Gastroesophageal sphincter (tissue), 4 donors: Measurements from ENCODE around the gene RNF44. TPM values are rescaled to one million over a fixed set of nuclear protein-coding genes. Genes with fewer than 3 reads are reported as not detected.

ENCODE experiments used
- ATAC-seq: fragments of 150-250 bp; one replicate; pipeline ENCODE4 v1.9.1; 2016; ENCODE audit warnings: mild to moderate bottlenecking, moderate library complexity
- H3K27ac ChIP-seq, 4 donors: fragments of 200-600 bp; sonication (generic) in 3 of 4; 1 replicate in 3 of 4; 2 replicates in 1 of 4; pipeline ENCODE4 v1.5.1; 2016 to 2019
- H3K27me3 ChIP-seq: fragments of 200-600 bp; sonication (generic); one replicate; pipeline ENCODE4 v1.5.1; 2019
- H3K36me3 ChIP-seq, 2 donors: fragments of 200-600 bp; sonication (generic); one replicate each; pipeline ENCODE4 v1.5.1; 2019; ENCODE audit warnings: control low read depth in 1 of 2
- H3K4me1 ChIP-seq, 3 donors: fragments of 200-600 bp; sonication (generic); 1 replicate in 2 of 3; 2 replicates in 1 of 3; pipeline ENCODE4 v1.5.1; 2016 to 2019; ENCODE audit warnings: control low read depth in 2 of 3
- H3K4me3 ChIP-seq, 2 donors: fragments of 200-600 bp; sonication (generic); one replicate each; pipeline ENCODE4 v1.5.1; 2019; ENCODE audit warnings: mild to moderate bottlenecking in 1 of 2, moderate library complexity in 1 of 2
- H3K9me3 ChIP-seq, 3 donors: fragments of 200-600 bp; sonication (generic); one replicate each; pipeline ENCODE4 v1.5.1; 2017 to 2019; ENCODE audit warnings: control low read depth in 2 of 3
- CTCF ChIP-seq, 4 experiments: fragments of 200-600 bp in 2 of 4; fragments of 450-650 bp in 2 of 4; sonication (generic) in 1 of 4; IDR thresholded peaks; one replicate each; pipeline ENCODE4 v1.5.1; 2017 to 2019; ENCODE audit warnings: antibody characterized with exemption in 4 of 4, mild to moderate bottlenecking in 2 of 4, moderate library complexity in 2 of 4
- EP300 ChIP-seq: sonication (generic); formaldehyde crosslinking; IDR thresholded peaks from one replicate; pipeline ENCODE4 v1.6.1; 2017; ENCODE audit warnings: antibody characterized with exemption, mild to moderate bottlenecking
- POLR2A ChIP-seq, 2 donors: fragments of 450-650 bp; IDR thresholded peaks; one replicate each; pipeline ENCODE4 v1.6.1; 2017; ENCODE audit warnings: antibody characterized with exemption in 2 of 2, mild to moderate bottlenecking in 2 of 2, moderate library complexity in 1 of 2
- POLR2AphosphoS5 ChIP-seq: sonication (generic); formaldehyde crosslinking; IDR thresholded peaks from one replicate; pipeline ENCODE4 v1.6.1; 2017; ENCODE audit warnings: antibody characterized with exemption
- WGBS, 2 donors: methylation state at CpG; one replicate each; pipeline ENCODE4 v1.1.5; 2018; ENCODE audit warnings: low coverage in 1 of 2; 5-methylcytosine and 5-hydroxymethylcytosine counted together
- total RNA-seq, 4 donors: library from RNA; depleted of rRNA; stranded (reverse); fragments of >200 nt; gene quantifications; one replicate each; pipeline ENCODE4 v1.1.0, GENCODE V29; 2016

Gene RNF44
- total RNA-seq, 4 donors from 2014 or later = 8.9 to 15.9 (median 12.4) TPM

- H3K4me3 ChIP-seq = no peak overlapping the region
- 82 to 83% methylated on average over 4 to 5 of the region's 5 CpGs for WGBS, 2 donors
- H3K27ac ChIP-seq = no peak overlapping the region
- H3K4me1 ChIP-seq = no peaks in the 10 kb centered on the region
- no peaks in the 10 kb centered on the region for H3K27me3 ChIP-seq
- ATAC-seq = no peak
- peaks cover 3 to 100% of the 10 kb centered on the region in 2 donors for H3K36me3 ChIP-seq
- TF ChIP-seq POLR2A (IDR thresholded peaks at IDR 0.05) = no peak
- no peak for TF ChIP-seq EP300
- no peak for TF ChIP-seq CTCF (IDR thresholded peaks at IDR 0.05)
- no peak for TF ChIP-seq POLR2AphosphoS5
- no peaks in the 10 kb centered on the region for H3K9me3 ChIP-seq
These were observed 37.9 kb downstream of the RNF44 start for GRCh38 chr5:176499273-176499672.

GRCh38 chr5:176497852-176498251, 39.4 kb downstream of the RNF44 start:
- 86 to 87% methylated on average over 7 to 9 of the region's 9 CpGs for WGBS, 2 donors
- no peak for ATAC-seq
- no peak for TF ChIP-seq POLR2A (IDR thresholded peaks at IDR 0.05)
- no peak for TF ChIP-seq CTCF (IDR thresholded peaks at IDR 0.05)
- TF ChIP-seq EP300 = no peak
- TF ChIP-seq POLR2AphosphoS5 = no peak
- Histone ChIP-seq H3K27me3 (no peaks in the 10 kb centered on the region), H3K27ac (no peak overlapping the region), H3K4me3 (no peak overlapping the region), H3K4me1 (no peaks in the 10 kb centered on the region), H3K36me3 (peaks cover 3 to 100% of the 10 kb centered on the region in 2 donors), H3K9me3 (no peaks in the 10 kb centered on the region)

- H3K4me1 ChIP-seq = peaks cover 0 to 4% (median 0%) of the 10 kb centered on the region in 3 donors
- H3K27me3 ChIP-seq = no peaks in the 10 kb centered on the region
- TF ChIP-seq CTCF (IDR thresholded peaks at IDR 0.05) (no peak), EP300 (no peak)
- no peak overlapping the region for H3K4me3 ChIP-seq
- no peak overlapping the region for H3K27ac ChIP-seq
- H3K9me3 ChIP-seq = no peaks in the 10 kb centered on the region
- ATAC-seq = no peak
- H3K36me3 ChIP-seq = peaks cover 3 to 99% of the 10 kb centered on the region in 2 donors
- 50% methylated on average over 3 of the region's 3 CpGs; no CpG with 5 or more reads in 1 of the 2 donors for WGBS, 2 donors
These were observed 44.8 kb downstream of the RNF44 start for GRCh38 chr5:176492431-176492830.

GRCh38 chr5:176491901-176492300, 45.3 kb downstream of the RNF44 start:
- H3K36me3 ChIP-seq = peaks cover 3 to 99% of the 10 kb centered on the region in 2 donors
- no peak for TF ChIP-seq POLR2AphosphoS5
- no peak for TF ChIP-seq EP300
- TF ChIP-seq CTCF (IDR thresholded peaks at IDR 0.05) = no peak
- TF ChIP-seq POLR2A (IDR thresholded peaks at IDR 0.05) = no peak
- no peak overlapping the region for H3K27ac ChIP-seq
- no peak overlapping the region for H3K4me3 ChIP-seq
- peaks cover 0 to 4% (median 0%) of the 10 kb centered on the region in 3 donors for H3K4me1 ChIP-seq
- H3K9me3 ChIP-seq = no peaks in the 10 kb centered on the region
- WGBS, 2 donors = 60 to 75% methylated on average over 2 to 8 of the region's 8 CpGs
- no peaks in the 10 kb centered on the region for H3K27me3 ChIP-seq
- ATAC-seq = no peak

GRCh38 chr5:176491101-176491502, 46.1 kb downstream of the RNF44 start:
- Histone ChIP-seq H3K27ac (no peak overlapping the region), H3K4me1 (peaks cover 0 to 4% (median 0%) of the 10 kb centered on the region in 3 donors), H3K9me3 (no peaks in the 10 kb centered on the region), H3K4me3 (no peak overlapping the region), H3K36me3 (peaks cover 3 to 99% of the 10 kb centered on the region in 2 donors), H3K27me3 (no peaks in the 10 kb centered on the region)
- TF ChIP-seq EP300 (no peak), CTCF (IDR thresholded peaks at IDR 0.05) (no peak), POLR2A (IDR thresholded peaks at IDR 0.05) (no peak), POLR2AphosphoS5 (no peak)
- ATAC-seq = no peak
- 64 to 75% methylated on average over 3 of the region's 3 CpGs for WGBS, 2 donors
